Measurements from ENCODE around the gene MUC3A. TPM values are rescaled to one million over a fixed set of nuclear protein-coding genes. Genes with fewer than 3 reads are reported as not detected.

Gene MUC3A
- total RNA-seq, 2 experiments from 2014 or later, result not detected

DNA sequence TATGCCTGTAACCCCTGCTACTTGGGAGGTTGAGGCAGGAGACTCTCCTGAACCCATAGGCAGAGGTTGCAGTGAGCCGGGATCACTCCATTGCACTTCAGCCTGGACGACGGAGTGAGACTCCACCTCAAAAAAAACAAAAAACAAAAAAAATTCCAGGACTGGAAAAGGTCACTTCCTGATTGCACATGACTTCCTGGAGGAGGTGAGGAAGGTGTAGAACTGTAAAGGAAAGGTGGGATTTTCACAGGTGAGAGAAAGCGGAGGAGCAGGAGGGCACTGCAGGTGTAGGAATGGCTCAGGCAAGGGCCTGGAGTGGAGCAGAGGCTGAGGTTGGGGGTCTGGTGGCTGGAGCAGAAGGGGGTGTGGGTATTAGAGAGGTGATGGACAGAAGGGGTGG lies 3.2 kb upstream of the MUC3A start:
- TF ChIP-seq, protein P1, sequence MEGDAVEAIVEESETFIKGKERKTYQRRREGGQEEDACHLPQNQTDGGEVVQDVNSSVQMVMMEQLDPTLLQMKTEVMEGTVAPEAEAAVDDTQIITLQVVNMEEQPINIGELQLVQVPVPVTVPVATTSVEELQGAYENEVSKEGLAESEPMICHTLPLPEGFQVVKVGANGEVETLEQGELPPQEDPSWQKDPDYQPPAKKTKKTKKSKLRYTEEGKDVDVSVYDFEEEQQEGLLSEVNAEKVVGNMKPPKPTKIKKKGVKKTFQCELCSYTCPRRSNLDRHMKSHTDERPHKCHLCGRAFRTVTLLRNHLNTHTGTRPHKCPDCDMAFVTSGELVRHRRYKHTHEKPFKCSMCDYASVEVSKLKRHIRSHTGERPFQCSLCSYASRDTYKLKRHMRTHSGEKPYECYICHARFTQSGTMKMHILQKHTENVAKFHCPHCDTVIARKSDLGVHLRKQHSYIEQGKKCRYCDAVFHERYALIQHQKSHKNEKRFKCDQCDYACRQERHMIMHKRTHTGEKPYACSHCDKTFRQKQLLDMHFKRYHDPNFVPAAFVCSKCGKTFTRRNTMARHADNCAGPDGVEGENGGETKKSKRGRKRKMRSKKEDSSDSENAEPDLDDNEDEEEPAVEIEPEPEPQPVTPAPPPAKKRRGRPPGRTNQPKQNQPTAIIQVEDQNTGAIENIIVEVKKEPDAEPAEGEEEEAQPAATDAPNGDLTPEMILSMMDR (IDR thresholded peaks at IDR 0.05), result no peak
- peaks cover 21% of the 10 kb centered on the region in 2 experiments for H3K27me3 ChIP-seq (ENCODE audit: control insufficient read depth in 1 of 2, insufficient read depth in 2 of 2, low read length in 2 of 2)
- Mint-ChIP-seq H3K4me1 (ENCODE audit: low read depth) (no peaks in the 10 kb centered on the region), H3K9me3 (no peaks in the 10 kb centered on the region), H3K27ac (no peak overlapping the region), H3K4me3 (no peak overlapping the region), H3K36me3 (ENCODE audit: low read depth) (no peaks in the 10 kb centered on the region), H3K27me3 (peaks cover 36% of the 10 kb centered on the region)
- CTCF ChIA-PET, result no interaction called here
- intact Hi-C loops (cut with DNase I, micrococcal nuclease), result no loop called here
- H3K36me3 ChIP-seq (ENCODE audit: insufficient read depth, low read length), result no peaks in the 10 kb centered on the region
- DNase-seq (no peak), ATAC-seq (ENCODE audit: poor library complexity) (no peak)
- H3K4me1 ChIP-seq (ENCODE audit: insufficient read depth, low read length), result peaks cover 5% of the 10 kb centered on the region
- H3K4me3 ChIP-seq (ENCODE audit: low read length), result no peak overlapping the region
- H3K9me3 ChIP-seq (ENCODE audit: control insufficient read depth in 1 of 2, insufficient read depth in 1 of 2, low read length in 2 of 2), result peaks cover 0 to 11% of the 10 kb centered on the region in 2 experiments
- no peak overlapping the region for H3K27ac ChIP-seq (ENCODE audit: low read depth in 1 of 2, low read length in 2 of 2)
- POLR2A ChIA-PET, result no interaction called here

DNA sequence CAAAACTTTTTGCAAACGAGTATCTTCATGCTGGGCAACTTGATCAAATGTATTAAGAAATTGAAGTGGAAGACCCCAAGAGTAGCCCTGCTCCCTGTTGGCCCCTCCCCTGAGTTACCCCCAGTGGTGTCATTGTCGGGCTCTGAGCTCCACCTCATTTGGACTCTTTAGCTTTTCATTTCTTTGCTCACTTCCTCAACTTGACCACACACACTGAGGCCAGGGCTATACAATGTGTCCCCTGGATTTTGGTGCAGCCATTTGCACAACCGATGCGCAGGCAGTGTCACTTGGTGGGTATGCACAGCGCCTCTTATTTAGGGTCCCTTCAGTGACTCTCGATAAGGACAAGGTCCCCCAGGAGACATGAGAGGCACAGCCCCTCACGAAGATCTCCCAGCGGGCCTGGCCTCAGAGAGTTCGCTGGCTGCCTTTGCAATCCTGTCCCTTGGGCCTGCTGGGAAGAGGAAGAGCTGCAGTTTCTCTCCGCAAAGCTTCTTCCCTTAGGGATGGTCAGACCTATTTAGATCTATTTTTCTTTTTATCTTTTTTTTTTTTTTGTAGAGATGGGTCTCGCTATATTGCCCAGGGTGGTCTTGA lies 2.5 kb upstream of the MUC3A start:
- no peak overlapping the region for H3K27ac Mint-ChIP-seq
- H3K4me1 Mint-ChIP-seq (ENCODE audit: low read depth), result no peaks in the 10 kb centered on the region
- Histone ChIP-seq H3K9me3 (ENCODE audit: control insufficient read depth in 1 of 2, insufficient read depth in 1 of 2, low read length in 2 of 2) (peaks cover 0 to 18% of the 10 kb centered on the region in 2 experiments), H3K4me3 (ENCODE audit: low read length) (no peak overlapping the region), H3K27ac (ENCODE audit: low read depth in 1 of 2, low read length in 2 of 2) (no peak overlapping the region), H3K36me3 (ENCODE audit: insufficient read depth, low read length) (no peaks in the 10 kb centered on the region), H3K4me1 (ENCODE audit: insufficient read depth, low read length) (peaks cover 5% of the 10 kb centered on the region), H3K27me3 (ENCODE audit: control insufficient read depth in 1 of 2, insufficient read depth in 2 of 2, low read length in 2 of 2) (peaks cover 26 to 28% of the 10 kb centered on the region in 2 experiments)
- intact Hi-C loops (cut with DNase I, micrococcal nuclease), result no loop called here
- H3K36me3 Mint-ChIP-seq (ENCODE audit: low read depth), result no peaks in the 10 kb centered on the region
- H3K4me3 Mint-ChIP-seq, result no peak overlapping the region
- ChIA-PET POLR2A (no interaction called here), CTCF (no interaction called here)
- TF ChIP-seq, protein P1 (IDR thresholded peaks at IDR 0.05), result no peak
- peaks cover 36% of the 10 kb centered on the region for H3K27me3 Mint-ChIP-seq
- H3K9me3 Mint-ChIP-seq, result no peaks in the 10 kb centered on the region
- ATAC-seq (ENCODE audit: poor library complexity), result no peak
- DNase-seq, result no peak

DNA sequence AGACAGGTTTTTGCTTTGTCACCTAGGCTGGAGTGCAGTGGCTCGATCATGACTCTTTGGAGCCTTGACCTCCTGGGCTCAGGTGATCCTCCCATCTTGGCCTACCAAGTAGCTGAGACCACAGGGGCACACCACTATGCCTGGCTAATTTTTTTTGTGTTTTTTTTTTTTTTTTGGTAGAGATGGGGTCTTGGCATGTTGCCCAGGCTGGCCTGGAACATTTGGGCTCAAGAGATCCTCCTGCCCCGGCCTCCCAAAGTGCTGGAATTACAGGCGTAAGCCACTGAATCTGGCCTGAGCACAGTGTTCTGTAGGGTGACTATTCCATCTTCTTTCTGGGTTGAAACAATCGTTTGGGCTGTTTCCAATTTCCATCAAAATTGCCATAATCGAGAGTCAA lies 1.5 kb upstream of the MUC3A start:
- Mint-ChIP-seq H3K27me3 (peaks cover 36% of the 10 kb centered on the region), H3K4me3 (no peak overlapping the region), H3K9me3 (no peaks in the 10 kb centered on the region), H3K27ac (no peak overlapping the region), H3K36me3 (ENCODE audit: low read depth) (no peaks in the 10 kb centered on the region), H3K4me1 (ENCODE audit: low read depth) (no peaks in the 10 kb centered on the region)
- intact Hi-C loops (cut with DNase I, micrococcal nuclease), result no loop called here
- TF ChIP-seq, protein P1 (IDR thresholded peaks at IDR 0.05), result no peak
- H3K27me3 ChIP-seq (ENCODE audit: control insufficient read depth in 1 of 2, insufficient read depth in 2 of 2, low read length in 2 of 2), result peaks cover 33 to 37% of the 10 kb centered on the region in 2 experiments
- peaks cover 0 to 18% of the 10 kb centered on the region in 2 experiments for H3K9me3 ChIP-seq (ENCODE audit: control insufficient read depth in 1 of 2, insufficient read depth in 1 of 2, low read length in 2 of 2)
- ChIA-PET POLR2A (no interaction called here), CTCF (no interaction called here)
- H3K4me3 ChIP-seq (ENCODE audit: low read length), result no peak overlapping the region
- H3K36me3 ChIP-seq (ENCODE audit: insufficient read depth, low read length), result no peaks in the 10 kb centered on the region
- ATAC-seq (ENCODE audit: poor library complexity), result no peak
- no peak overlapping the region for H3K27ac ChIP-seq (ENCODE audit: low read depth in 1 of 2, low read length in 2 of 2)
- DNase-seq, result no peak
- peaks cover 5% of the 10 kb centered on the region for H3K4me1 ChIP-seq (ENCODE audit: insufficient read depth, low read length)
